GM18517 (cell line): Measurements from ENCODE around the gene NEDD4L.
"Not testable (repeated sequence)": the region's sequence is repeated elsewhere in the genome, so short reads cannot be mapped to it uniquely, and the experiment has no call there.

Experiments used
- ATAC-seq: cut with Tn5 transposase; IDR thresholded peaks from one replicate; pipeline ENCODE4 v1.9.1; 2021; ENCODE audit warnings: mild to moderate bottlenecking, moderate library complexity; ENCODE audit not compliant: unreplicated experiment

Gene NEDD4L

DNA sequence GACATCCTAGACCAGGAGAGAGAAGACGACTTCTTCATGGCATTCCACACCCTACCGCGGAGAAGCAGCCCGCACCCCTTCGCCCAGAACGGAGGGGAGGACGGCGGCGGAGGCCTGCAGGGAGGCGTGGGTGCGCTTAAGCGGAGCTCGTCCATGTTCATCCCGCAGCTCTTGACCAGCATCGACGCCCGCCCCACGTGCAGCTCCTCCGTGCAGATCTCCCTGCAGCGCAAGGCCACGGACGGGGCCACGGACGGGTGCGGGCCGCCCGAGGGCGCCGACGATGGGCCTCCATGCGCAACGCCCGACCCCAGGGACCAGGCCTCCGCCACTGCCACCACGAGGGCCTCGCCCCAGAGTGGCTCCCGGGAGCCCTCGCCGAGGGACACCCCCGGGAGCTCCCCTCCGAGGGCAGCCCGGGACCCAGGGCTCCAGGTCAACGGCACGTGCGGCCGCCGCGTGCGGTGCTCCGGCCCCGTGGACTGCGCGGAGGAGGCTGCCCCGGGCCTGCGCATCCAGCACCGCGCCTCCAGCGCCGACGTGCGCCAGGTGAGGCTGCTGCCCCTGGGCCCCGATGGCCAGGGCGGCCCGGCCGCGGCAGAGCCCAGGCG lies 211.8 kb downstream of the NEDD4L start:
- no peak for ATAC-seq

DNA sequence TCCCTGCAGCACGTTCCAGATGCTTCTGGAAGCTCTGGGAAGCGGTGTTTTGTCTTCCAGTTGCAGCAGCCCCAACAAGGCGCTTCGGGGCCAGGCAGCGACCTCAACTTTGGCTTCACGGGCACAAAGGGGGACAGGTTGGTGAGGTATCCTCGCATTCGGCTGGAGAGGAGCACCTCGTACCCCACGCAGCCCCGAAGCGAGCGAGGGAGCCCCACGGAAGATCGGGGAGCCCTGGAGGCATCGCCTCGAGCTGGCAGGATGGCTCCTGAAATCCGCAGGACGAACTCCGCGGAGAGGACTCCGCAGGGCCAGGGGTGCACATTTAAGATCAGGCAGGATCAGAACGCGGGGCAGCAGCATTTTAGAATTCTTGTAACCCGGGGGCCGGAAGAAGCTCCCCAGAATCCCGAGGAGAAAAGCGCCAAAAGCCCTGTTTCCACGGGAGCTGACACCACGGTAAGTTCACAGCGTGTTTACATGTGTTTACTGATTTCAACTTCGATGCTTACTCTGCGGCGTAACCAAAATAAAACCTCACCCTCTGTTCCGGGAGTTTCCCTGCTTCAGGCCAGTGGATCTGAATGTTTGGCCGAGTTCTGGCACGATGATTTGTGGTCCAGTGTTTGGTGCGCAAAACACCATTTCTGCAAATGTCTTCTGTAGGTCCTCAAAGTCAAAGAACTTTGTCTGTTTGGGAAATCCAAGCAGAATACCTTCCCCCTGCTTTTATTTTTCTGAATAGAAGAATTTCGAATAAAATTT lies 212.5 kb downstream of the NEDD4L start:
- no peak for ATAC-seq

DNA sequence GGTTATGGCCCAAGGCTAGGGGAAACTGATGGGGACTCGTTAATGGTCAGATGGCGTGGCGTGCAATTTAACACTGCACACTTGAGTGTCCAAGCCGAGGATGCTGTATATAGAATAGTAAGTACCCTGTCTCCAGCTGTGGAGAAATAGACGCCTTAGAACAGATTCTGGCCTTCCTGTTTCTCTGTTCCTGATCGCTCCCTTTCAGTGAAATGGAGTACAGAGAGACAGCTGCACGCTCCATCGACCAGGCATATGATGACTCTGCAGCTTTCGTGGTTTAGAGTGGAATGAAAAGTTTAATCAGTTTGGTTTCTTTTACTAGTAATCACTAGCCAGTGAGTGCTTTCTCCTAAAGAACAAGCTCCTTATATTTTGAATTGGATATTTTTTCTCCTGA lies 213.4 kb downstream of the NEDD4L start:
- ATAC-seq: no peak

DNA sequence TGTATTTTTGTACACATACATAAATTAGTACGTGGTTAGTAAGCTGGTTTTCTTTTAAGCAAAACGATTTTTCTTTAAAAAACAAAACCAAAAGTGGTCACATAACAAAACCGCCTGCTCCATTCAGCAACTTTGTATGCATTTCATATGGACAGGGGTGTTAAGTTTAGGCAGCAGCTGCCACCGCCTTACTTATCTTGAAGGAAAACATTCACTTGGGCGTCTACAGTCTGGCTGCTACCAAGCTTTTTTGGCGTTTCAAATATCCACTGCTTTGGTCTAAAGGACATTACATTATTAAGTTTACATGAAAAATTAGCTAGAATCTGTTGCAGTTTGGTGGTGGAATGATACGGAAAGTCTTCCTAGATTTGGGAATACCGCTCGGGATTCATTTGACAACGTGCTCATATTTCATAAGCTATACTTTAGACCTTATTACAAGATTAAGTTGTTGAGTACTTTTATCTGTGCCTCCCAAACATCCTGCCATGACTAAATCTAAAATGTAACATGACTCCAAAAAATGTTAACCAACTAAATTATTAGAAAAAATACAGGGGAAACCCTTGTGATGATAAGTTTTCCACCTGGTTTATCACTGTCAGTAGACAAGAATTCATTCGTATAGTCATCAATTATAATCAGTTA lies 214.8 kb downstream of the NEDD4L start:
- no peak for ATAC-seq

DNA sequence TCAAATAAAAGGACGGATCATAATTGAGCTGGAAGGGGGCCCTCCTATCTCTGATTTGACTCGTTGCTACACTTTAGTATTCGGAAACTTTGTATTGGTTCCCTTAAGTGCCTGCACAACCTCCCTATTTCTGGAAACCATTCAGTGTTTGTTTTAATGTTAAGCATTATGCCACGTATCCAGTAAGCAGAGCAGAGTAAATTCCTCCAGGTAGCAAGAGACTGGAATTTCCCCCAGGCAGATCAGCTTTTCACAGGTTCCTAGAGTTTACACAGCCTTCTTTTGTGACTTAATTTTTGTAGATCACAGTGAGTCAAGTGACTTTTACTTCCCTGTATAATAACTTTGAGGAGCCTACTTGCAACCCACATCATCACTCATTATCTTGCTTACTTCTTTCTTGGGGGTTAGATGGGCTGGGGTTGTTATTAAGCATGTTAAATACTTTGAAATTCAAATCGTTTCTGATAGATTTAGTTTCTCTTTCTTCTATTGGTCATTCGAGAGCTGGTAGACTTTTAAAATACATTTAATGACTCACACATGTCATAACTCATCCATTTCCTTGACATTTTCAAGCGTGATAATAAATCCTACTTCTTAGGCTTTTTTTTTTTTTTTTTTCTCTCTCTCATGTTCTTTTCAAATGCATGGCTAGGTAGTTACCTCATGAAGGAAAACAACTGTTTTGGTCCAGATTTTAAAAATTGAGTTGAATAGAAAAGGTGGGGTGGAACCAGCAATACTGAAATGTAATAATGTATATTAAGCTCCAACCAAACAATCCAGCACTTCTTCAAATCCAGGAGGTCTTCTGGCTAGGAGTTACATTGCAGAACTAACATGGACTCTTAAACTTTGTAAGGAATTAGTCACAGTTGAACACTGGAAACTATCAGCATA lies 219.3 kb downstream of the NEDD4L start:
- no peak for ATAC-seq

DNA sequence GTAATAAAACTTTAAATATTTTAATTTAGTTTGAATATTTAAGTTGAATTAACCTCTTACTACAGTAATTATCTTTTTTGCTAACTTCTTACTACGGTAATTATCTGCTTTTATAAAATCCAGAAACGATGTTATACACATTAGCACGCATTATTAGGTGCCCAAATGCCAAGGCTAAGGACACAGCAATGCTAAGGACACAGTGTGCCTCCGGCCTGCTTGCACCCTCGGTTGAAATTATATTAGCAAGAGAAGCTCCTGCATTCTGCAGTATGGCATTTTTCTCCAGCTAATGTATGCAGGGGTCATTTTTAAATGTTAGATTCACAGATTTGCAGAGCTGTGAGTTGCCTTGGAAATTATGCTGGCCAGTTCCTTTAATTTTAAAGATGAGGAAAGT lies 220.0 kb downstream of the NEDD4L start:
- no peak for ATAC-seq

DNA sequence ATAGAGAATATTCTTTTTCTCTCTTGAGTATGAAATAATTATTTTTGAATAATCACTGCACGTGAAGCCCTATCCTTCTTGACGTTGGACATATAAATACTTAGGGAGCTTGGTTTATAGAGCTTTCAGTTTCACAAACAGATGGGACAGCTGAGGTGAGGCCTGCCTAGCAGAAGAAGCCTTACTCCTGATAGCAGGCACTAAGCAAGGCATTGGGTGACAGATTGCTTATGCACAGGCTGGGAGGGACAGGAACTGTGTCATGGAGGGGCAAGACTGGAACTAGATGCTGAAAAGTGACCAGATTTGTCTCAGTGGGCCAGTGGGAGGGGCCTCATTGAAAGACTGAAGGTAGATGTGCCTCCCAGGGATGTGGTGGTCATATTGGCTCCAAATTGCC lies 220.8 kb downstream of the NEDD4L start:
- no peak for ATAC-seq

DNA sequence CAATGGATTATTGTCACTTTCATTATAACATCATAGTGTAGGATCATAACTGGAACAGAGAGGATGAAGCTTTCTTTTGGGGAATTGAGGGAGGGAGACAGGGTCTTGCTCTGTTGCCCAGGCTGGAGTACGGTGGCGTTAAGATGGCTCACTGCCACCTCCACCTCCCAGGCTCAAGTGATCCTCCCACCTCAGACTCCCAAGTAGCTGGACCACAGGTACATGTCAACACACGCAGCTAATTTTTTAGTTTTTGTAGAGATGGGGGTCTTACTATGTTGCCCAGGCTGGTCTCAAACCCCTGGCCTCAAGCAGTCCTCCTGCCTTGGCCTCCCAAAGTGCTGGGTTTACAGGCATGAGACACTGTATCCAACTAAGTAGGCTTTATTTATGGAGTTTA lies 221.5 kb downstream of the NEDD4L start:
- not testable (repeated sequence) for ATAC-seq

DNA sequence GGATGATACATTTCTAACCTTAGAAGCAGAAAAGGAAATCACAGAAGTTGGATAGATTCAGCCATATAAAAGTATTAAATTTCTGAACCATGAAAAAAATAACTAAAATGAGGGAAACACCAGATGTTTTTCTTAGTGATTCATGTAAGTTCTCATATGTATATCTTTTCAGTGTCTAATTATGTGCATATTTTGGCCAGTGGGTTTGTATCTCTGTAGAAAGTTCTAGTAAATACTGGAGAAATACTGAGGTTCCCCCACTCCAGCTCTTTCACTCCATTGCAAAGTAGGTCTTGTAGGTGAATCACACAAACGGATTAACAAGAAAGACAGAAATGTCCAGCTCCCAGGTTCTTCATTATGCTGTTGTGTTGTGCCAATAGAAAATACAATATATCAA lies 222.3 kb downstream of the NEDD4L start:
- no peak for ATAC-seq

DNA sequence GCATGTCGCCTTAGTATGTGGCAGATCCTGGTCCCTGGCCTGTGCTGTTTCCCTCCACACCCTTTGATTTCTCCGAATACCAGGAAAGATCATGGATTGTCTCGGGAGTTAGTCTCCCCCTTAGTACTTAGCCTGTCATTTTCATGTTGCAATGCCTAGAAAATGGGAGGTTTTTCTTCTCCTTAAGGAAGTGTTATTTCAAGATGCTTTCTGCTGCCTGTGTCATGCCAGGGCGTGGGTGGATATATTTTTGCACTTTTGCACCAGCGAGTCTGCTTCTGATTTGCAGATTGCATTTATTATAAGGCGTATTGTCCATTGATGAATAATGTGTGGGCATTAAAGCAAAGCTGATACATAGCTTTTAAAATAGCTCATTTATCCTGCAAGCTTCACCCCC lies 223.5 kb downstream of the NEDD4L start:
- no peak for ATAC-seq

DNA sequence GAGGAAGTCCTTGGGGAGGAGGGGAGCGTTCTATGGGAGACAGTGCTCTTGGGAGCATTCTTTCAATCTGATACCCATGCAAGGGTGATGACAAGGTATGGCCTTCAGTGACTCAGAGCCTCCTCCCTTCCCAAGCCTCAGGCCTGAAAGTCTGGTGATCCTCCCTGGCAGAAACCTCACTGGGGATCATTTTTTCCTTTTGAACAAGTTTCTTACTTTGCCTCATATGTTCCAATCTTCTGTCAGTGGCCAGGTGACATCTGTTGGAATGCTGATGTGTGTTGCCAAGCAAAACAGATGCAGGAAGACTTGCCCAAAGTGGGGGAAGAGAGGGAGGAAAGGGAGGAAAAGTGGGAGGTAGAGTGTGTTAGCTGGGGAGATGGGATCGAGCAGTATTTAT lies 224.8 kb downstream of the NEDD4L start:
- ATAC-seq: no peak

DNA sequence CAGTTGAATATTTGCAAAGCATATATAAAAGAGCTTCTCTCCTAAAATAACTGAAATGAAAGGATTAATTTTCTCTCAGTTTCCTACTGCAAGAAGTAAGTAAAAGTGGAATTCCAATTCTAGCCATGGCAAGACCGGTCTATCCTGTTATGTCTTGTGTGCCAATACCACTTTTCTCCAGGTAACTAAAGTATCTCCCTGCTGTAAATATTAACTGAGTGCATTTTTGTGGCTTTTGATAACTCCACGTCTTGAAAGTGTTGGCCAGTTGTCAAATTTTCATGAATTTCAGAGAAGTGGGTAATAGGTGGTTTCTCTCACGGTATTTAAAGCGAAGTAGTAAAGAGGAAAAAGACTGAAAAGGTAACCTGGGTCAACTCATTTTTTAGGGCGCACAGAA lies 225.9 kb downstream of the NEDD4L start:
- no peak for ATAC-seq

DNA sequence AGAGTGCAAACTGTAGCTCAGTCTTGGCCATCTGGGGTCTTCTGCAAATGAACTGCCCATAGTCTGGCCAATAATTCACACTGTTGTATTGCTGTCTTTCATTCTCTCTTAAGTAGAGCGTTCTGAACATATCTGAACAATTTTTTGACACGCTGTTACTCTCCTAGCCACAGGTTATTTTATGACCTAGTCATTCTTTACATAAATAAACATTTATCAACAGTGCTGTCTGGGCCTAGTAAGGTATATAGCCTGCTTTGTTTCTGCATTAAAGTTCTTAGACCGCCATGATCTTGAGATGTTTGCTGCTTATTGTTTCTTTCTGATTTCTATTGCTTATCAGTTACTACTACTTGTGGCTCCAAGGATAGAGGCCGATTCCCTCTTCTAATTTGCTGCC lies 226.4 kb downstream of the NEDD4L start:
- no peak for ATAC-seq

DNA sequence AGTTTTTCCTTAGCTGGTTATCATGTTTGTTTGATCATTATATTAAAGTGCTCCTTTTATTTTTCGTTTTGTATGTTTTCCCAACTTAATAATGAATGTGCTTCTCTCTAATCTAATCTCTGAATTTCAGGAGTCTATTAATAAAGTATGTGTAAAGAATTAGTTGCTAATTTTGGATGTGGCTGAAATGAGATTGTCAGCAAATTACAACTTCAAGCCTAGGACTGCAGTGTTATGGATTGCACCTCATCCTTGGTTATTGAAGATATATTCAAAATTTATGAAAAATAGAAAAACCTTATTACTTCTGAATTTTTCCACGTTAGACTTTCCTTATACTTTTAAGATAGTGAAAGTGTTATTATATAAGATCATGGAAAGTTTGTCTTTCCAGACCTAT lies 227.7 kb downstream of the NEDD4L start:
- ATAC-seq: no peak

DNA sequence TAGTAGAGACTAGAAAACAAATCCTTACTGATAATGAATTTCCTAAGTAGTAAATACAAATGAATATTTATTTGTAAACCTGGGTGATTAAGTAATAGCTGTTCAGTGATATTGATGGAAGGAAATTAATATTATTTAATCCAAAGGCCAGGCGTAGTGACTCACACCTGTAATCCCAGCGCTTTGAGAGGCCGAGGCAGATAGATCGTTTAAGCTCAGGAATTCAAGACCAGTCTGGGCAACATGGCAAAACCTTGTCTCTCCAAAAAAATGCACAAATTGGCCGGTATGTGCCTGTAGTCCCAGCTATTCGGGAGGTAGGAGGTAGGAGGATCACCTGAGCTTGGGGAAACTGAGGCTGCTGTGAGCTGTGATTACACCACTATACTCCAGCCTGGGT lies 228.2 kb downstream of the NEDD4L start:
- no peak for ATAC-seq

DNA sequence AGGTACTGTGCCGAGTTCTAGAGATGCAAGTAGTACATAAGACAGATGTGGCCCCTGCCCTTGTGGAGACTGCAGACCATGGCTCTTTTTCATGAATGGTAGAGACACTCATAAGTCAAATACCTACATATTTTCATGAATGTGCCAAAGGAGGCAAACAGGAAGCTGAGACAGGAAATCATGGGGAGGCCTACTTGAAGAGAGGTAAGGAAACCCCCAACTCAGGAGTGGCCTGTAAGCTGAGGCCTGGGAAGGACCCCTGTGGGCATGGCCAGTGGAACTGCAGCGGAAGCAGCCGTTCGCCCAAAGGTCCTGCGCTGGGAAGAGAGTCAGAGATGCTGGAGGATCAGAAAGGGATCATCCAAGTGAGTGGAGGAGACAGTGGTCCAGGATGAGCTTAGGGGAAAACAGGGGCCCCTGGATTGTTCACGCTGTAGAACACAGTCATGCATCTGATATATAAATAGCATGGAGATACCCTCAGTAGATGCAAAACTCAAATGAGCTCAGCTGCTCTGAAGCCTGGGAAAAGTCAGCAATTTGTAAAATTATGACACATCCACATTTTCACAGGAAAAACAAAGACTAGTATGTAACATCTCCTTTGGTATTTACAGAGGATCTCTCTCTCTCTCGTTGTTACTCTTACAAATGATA lies 228.9 kb downstream of the NEDD4L start:
- ATAC-seq: no peak

DNA sequence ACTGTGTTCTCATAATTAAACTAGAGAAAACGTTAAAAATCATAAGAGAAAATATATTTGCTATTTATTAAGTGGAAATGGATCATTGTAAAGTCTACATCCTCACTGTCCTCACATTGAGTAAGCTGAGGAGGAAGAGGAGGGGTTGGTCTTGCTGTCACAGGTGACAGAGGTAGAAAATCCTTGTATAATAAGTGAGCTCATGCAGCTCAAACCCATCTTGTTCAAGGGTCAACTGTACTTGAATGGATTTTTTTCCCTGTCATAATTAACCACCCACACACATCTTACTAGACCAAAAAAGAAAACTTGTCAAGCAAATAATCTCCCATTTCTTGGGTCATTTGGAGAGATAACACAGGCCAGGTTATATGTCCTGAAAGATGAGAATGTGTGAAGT lies 231.2 kb downstream of the NEDD4L start:
- ATAC-seq: no peak

DNA sequence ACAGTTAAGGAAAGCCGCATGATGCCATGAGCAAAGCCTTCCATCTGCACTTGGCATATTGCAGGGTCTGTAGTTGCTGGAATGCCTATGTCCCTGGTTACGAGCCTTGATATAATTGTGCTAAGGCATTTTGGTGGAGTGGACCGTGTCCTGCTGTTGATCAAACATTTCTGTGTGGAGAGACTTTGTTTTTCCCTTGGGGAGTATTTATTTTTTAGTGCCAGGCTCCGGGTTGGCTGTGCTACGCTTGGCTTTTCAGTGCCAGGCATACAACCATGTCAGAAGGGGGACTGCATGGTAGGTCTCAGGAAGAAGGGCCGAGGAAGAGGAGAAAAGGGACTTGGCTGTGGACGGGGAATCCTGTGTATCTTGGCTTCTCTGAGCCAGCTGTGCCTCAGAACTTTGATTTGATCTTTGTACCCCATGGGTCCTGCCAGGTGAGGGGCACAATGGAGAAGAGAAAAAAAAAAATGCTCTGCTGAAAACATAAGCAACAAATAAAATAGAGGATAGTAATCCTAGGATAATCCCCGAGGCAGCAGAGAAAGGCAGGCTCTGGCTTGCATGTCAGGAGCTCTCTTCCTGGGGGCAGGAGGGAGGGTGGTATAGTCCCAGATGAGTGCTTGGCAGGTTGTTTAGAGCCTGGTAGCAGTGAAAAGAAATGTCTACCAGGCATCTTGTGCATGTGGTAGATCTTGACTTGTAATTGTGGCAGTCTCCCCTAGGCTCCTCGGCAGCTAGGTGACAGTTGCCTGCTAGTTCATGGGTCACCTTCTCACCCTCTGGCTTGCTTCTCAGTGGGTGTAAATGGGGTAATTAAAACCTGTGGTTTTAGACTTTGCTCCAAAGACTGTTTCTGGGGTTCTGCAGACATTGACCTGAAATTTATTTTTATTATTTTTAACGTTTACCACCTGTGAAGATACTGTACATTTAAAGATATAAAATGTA lies 233.0 kb downstream of the NEDD4L start:
- ATAC-seq: no peak

DNA sequence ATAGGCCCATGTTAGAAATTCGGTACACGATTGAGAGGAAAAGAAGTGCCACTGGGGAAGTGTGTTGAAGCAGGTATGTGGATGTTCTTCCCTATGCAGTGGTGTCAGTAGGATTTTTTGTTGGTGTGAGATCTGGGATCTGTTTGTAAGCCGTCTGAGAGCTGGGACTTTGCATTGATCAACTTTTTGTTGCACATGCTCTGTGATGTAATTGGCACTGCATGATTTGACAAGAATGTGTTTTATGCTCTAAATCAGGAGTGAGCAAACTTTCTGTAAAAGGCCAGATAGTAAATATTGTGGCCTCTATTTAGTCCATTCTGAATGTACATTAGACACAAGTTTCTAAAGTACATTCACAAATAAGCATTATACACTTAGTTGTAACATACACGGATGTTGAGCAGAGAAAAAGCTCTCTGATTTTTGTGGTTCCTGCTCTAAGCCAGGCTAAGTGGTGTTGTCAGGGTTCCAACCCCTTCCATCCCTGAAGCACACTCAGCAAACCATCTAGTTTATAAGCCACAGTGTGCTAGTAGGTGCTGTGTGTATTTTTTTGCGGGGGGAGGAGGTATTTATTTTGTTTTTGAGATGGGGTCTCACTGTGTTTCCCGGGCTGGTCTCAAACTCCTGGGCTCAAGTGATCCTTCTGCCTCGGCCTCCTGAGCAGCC lies 235.6 kb downstream of the NEDD4L start:
- ATAC-seq: no peak
